ENCODE results near the gene CD28.
"Not testable (repeated sequence)": the region's sequence is repeated elsewhere in the genome, so short reads cannot be mapped to it uniquely, and the experiment has no call there.

Gene CD28

DNA sequence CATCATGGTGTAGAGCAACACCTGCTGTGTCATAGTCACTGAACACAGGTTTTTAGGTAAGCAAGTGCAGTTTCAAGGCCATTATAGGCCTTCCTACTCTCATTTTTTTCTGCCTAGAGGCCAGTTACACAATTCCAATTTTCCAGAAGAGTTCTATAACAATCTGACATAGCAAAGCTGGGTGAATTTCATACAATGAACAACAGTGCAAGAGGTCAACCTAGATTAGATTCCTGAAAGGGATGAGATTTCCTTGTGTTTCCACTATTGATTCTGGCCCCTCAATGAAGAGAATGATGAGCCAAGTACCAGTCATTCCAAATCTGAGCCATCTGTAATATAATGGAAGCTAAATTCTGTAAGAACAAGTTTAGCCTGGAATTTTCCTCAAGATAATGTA, 15.3 kb upstream of the CD28 start:
- TF ChIP-seq, protein P1, sequence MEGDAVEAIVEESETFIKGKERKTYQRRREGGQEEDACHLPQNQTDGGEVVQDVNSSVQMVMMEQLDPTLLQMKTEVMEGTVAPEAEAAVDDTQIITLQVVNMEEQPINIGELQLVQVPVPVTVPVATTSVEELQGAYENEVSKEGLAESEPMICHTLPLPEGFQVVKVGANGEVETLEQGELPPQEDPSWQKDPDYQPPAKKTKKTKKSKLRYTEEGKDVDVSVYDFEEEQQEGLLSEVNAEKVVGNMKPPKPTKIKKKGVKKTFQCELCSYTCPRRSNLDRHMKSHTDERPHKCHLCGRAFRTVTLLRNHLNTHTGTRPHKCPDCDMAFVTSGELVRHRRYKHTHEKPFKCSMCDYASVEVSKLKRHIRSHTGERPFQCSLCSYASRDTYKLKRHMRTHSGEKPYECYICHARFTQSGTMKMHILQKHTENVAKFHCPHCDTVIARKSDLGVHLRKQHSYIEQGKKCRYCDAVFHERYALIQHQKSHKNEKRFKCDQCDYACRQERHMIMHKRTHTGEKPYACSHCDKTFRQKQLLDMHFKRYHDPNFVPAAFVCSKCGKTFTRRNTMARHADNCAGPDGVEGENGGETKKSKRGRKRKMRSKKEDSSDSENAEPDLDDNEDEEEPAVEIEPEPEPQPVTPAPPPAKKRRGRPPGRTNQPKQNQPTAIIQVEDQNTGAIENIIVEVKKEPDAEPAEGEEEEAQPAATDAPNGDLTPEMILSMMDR (IDR thresholded peaks at IDR 0.05; ENCODE audit: insufficient read depth, missing control alignments) = no peak
- DNase-seq (ENCODE audit: insufficient read length, low spot score) = no peak
- FAIRE-seq = no peak

DNA sequence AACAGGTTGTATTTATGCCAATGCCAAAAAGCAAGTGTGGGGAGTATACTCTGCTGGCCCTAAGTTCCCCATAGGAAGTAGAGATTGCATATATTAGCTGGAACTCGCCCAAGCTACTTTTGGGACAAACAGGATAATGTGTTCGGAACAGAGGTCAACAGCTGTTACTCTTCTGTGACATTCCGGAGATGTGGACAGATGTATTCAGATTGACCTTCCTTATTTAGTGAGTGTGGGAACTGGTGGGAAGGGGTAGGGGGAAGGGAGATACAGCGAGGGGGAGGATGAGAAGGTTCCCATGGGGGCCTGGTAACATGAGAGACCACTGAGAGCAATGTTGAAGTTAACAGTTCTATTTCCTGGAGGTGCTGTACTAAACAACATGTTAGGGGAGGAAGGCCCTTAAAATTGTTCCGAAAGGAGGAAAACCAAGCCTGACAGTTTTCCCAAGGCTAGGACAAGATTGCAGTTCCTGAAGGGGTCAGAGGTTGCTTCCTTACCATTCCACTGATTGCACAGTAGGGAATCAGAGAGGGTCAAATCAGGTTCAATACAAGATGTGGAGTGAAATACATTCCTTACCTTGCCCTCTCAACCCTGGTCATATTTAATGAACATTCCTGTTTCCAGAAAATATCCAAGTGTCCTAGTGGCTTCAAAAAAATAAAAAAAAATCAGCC, 14.3 kb upstream of the CD28 start:
- FAIRE-seq (no peak), DNase-seq (ENCODE audit: insufficient read length, low spot score) (no peak)
- TF ChIP-seq, protein P1 (IDR thresholded peaks at IDR 0.05; ENCODE audit: insufficient read depth, missing control alignments) = no peak

DNA sequence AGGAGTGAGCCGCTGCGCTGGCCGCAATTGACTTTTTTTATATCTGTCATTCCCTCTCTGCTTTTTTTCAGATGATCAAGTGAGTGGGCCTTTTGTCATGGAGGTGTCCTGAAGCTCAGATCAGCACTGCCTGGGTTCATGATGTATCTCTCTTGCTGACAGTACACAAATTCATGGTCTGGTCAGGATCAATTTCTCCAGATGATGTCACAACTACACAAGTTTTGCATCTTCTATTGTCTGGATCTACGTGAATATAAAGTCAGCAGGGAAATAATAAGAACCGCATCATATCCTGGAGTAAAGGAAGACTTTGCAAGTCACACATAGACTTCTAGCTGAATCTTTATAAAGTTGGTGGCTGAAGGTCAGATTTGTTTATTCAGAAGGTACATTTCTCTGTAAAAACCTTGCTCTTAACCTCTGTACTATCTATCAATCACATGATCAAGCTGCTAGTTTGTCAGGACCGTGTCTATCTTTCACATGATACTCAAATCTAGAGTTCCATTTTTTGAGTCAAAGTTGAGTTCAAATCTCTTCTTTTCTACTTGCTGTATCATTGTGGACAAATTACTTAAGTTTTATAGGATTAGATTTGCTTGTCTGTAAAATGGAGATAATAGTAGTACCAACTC, 13.1 kb upstream of the CD28 start:
- no peak for FAIRE-seq
- no peak for DNase-seq (ENCODE audit: insufficient read length, low spot score)
- TF ChIP-seq, protein P1 (IDR thresholded peaks at IDR 0.05; ENCODE audit: insufficient read depth, missing control alignments) = no peak

DNA sequence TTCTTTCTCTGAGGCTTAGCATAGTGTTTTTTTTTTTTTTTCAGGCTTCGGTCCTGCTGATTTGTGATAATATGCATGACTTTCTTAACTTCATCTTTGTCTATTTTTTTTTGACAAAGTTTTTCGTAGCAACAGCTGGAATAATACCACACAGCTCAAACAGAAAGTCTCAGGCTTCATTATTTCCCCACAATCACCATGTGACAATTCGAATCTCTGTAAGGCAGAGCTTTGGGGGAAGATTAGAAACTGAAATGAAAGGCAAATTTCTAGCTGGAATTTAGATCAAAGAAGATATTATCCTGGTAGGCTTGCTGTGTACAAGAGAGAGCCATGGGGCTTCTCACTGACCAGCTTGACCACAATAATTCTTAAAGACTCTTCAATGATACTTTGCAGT, 12.2 kb upstream of the CD28 start:
- DNase-seq (ENCODE audit: insufficient read length, low spot score) (no peak), FAIRE-seq (no peak)
- TF ChIP-seq, protein P1 (IDR thresholded peaks at IDR 0.05; ENCODE audit: insufficient read depth, missing control alignments) = no peak

DNA sequence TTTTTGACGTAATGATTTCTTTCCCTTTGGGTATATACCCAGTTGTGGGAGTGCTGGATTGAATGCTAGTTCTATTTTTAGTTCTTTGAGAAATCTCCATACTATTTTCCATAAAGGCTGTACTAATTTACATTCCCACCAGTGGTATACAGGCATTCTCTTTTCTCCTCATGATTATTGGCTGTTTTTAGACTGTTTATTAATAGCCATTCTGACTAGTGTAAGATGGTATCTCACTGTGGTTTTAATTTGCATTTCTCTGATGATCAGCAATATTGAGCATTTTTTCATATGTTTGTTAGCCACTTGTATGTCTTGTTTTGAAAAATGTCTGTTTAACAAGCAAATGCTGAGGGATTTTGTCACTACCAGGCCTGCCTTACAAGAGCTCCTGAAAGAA, 9.2 kb upstream of the CD28 start:
- TF ChIP-seq, protein P1 (IDR thresholded peaks at IDR 0.05; ENCODE audit: insufficient read depth, missing control alignments) = no peak
- no peak for DNase-seq (ENCODE audit: insufficient read length, low spot score)
- FAIRE-seq = no peak

DNA sequence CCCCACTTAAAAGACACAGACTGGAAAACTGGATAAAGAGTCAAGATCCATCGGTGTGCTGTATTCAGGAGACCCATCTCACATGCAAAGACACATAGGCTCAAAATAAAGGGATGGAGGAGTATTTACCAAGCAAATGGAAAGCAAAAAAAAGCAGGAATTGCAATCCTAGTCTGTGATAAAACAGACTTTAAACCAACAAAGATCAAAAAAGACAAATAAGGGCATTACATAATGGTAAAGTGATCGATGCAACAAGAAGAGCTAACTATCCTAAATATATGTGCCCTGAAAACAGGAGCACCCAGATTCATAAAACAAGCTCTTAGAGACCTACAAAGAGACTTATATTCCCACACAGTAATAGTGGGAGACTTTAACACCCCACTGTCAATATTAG, 8.7 kb upstream of the CD28 start:
- FAIRE-seq; DNase-seq (ENCODE audit: insufficient read length, low spot score): not testable (repeated sequence)

DNA sequence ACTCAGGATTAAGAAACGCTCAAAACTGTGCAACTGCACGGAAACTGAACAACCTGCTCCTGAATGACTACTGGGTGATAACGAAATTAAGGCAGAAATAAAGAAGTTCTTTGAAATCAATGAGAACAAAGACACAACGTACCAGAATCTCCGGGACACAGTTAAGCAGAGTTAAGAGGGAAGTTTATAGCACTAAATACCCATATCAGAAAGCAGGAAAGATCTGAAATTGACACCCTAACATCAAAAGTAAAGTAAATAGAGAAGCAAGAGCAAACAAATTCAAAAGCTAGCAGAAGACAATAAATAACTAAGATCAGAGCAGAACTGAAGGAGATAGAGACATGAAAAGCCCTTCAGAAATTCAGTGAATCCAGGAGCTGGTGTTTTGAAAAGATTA, 8.0 kb upstream of the CD28 start:
- not testable (repeated sequence) for FAIRE-seq; DNase-seq (ENCODE audit: insufficient read length, low spot score)

DNA sequence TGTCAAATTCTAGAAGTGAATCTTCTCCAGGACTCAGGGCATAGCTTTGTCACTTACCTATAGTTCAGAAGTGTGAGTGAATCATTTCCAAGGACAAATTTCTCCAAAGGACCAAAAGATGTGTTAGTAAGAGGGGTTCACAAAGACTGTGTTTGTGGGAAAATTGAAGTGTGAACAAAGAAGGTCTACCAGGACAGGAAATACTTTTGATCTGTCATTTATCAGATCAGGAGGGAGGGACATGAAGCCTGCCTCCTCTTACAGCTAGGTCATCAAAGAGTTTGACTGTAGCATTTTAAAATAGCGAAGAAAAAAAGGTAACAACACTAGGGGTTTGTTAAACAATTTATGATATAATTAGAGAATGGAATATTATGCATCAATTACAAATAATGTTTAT, 2.0 kb upstream of the CD28 start:
- DNase-seq (ENCODE audit: insufficient read length, low spot score) (no peak), FAIRE-seq (no peak)
- TF ChIP-seq, protein P1 (IDR thresholded peaks at IDR 0.05; ENCODE audit: insufficient read depth, missing control alignments) = no peak

Measured in D721Med (cell line).